G401 (cell line): ENCODE data around the gene KCNC4. TPM values are rescaled to one million over a fixed set of nuclear protein-coding genes. Genes with fewer than 3 reads are reported as not detected.
A peak's percentile ranks its signal among the peaks of the same experiment; 100 is the strongest.

ENCODE experiments used
- DNase-seq: peaks from one replicate; pipeline ENCODE4 v3.0.0-alpha.2; 2015; ENCODE audit warnings: low spot score
- in situ Hi-C: cut with HindIII; loops from 2 replicates; pipeline ENCODE4 v1.10.0; 2016; ENCODE audit warnings: low sequenced_read_pairs, mixed read lengths
- total RNA-seq: library from RNA; depleted of rRNA; stranded (reverse); fragments of >200 nt; shearing (Covaris generic); gene quantifications from 2 replicates; pipeline ENCODE4 v1.2.3, GENCODE V29; 2014; rRNA removed

KCNC4 gene
- total RNA-seq, 1 experiment from 2014 or later, result 4.8 TPM

DNA sequence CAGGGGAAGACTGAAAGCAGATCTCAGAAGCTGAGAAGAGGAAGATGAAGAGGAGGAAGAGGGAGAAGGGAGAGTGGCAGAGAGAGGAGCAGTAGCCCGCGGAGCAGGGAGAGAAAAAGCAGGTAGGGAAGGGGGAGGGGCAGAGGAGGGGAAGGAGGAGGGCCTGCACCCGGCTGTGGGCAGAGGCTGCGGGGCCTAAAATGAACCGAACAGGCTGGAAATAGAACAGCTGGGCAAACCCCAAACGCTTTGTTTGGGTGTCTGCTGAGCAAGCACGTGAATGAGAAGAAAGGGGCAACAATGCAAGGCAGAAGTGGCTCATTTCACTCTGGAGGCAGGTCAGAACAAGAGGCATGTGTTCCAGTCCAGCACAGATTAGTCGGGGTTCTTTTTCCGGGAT is 33.5 kb downstream of the KCNC4 start:
- DNase-seq, result no peak
- in situ Hi-C loops, result no loop called here

DNA sequence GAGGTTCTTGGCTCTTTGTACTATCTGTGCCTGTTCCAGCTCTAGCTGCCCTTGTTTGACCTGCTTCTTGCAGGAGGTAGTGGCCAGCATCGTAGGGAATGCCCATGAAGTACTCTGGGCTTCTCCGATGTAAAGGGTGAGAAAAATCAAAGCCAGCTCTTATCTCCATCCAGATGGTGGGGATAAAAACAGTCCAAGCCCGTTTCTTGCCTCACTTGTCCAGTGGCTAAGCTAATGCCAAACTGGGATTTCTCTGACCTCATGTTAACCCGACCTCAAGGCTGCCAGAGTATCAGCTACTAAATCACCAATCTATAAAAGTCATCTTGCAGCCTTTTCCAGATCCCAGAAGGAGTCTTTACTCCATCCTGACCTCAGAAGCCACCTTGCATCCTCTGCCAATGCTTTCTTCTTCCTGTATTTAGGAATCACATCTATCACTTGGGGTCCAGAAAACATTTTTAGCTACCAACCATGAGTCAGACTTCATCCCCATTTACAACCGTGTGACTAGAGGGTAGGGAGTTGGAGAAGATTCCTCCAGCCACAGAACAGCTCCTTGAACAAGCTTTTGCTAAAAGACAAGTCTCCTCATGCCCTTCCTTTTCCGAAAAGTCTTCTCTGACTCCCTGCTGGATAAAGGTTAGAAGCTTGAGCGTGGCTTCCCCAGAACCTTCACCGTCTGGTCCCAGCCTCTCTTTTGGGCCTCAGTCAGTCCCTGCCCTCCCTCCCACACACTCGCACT is 35.9 kb downstream of the KCNC4 start:
- DNase-seq, result no peak
- in situ Hi-C loops, result no loop called here

DNA sequence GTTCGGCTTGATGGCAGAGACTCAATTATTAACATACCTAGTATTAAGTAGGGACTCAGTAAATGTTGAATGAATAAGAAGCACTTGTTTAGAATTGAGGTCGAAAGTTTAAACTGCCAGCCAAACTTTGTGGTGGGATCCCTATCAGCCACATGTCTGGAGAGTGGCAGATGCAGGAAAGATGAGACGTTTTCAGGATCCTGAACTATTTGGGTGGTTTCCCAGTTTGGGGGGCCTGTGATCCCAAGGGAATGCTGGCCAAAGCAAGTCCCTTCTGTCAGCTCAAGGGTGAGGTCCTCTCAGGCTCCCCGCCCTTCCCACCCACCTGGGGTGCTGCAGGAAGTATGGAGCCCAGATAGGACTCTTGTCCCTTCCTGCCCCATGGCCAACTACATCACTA is 38.6 kb downstream of the KCNC4 start:
- in situ Hi-C loops, result no loop called here
- no peak for DNase-seq

DNA sequence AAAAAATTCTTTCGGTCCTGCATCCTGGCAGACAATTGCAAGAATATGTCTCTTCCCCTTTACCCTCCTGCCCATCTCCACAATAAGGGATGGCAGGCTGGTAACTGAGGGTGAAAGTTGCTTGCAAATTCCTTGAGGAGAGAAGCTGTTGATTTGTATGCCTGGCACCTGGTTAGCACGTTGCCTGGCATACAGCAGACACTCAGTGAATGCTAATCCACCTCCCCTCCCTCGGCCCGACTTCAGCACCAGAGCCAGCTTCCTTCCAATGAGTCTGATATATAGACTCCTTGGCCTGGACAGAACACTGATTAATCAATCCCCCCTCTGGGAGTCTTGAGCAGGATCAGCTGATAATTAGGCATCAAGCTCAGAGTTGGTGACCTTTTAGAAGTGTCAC is 39.1 kb downstream of the KCNC4 start:
- no peak for DNase-seq
- in situ Hi-C loops, result no loop called here

DNA sequence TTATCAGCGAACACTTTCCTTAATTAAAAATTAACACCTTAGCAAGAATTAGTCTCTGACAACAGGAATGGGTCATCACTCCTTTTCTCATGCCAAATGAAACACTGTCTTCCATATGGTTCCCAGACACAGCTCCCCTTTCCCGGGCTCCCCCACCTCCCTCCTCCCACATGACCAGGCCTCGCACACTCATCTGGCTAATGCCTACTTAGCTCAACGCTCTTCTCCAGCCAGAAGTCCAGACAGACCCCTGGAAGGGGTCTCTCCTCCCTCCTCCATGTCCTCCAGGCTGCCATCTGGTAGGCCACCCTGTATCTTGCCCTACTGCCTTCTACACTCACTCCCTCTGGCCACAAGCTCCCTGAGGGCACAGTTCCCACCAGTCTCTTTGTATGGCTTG is 39.9 kb downstream of the KCNC4 start:
- in situ Hi-C loops, result no loop called here
- no peak for DNase-seq

DNA sequence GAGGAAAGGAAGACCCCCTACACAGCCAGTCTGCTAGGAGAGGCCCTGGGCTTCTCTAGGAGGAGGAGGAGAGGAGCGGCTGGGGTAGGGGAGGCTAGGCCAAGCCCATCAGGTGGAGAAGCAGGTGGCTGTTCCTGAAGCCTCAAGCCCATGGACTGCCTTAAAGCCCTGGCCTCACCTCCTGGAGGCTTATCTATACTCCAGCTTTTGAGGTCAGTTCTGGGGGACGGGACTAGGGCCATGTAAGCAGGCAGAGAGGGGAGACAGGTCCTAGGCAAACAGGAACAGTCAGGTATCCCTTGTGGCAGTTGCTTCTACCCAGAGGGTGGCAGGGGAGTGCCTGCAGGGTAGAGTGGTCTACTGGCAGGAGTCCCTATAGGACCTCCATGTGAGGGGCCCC is 40.6 kb downstream of the KCNC4 start:
- DNase-seq, result no peak
- in situ Hi-C loops, result no loop called here

DNA sequence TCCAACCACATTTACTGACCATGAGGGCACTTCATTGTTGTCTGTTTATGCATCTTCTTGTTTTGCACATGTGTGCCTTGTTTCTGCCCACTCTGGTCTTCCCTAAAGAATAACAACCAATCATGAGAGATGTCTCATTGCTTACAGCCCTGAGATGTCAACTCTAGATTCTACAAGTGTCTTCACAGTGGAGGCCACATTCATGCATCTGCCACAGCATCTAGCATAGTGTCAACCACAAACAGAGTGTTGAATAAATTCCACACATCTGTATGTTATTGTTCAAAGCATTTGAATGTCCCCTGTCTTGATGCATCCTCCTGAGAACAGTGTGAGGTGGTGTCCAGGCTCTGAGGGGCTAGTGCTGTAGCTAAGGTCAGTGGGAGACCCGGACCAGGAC is 43.1 kb downstream of the KCNC4 start:
- DNase-seq, result no peak

DNA sequence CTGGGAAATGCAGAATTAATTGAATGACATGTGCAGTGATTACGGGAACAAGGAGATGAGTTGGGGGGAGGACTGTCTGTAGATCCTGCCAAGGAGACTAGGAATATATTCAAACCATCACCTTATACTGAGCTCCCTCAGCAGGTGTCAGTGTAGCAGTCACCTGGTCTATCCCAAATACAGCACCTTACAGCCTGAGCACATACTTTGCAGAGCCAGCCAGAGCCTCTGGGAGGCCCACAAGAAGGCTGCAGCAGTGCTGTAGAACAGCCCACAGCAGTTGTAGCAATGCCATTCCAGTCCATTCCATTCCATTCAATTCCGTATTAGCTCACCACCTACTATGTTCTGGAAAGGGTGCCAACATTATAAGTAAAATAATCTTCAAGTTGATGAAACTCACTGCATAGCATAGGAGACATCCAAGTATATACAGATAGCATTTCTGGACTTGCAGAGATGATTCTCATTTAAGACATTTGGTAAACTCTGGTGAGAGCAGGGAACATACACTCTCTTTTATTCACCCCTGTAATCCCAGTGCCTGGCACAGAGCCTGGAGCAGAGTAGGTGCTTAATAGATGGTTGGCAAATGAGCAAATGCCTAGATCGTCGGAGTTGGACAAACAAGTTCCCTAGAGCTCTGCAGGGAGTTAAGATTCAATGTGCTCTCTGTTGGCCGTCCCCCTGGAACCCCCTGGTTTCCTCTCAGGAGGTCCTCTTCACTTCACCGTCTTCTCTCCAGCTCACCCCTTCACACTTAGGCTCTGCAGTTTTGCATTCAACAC is 44.7 kb downstream of the KCNC4 start:
- in situ Hi-C loops, result no loop called here
- no peak for DNase-seq

More for the DNA sequence above, 43.1 kb downstream of the KCNC4 start:
- in situ Hi-C loops, result no loop called here

DNA sequence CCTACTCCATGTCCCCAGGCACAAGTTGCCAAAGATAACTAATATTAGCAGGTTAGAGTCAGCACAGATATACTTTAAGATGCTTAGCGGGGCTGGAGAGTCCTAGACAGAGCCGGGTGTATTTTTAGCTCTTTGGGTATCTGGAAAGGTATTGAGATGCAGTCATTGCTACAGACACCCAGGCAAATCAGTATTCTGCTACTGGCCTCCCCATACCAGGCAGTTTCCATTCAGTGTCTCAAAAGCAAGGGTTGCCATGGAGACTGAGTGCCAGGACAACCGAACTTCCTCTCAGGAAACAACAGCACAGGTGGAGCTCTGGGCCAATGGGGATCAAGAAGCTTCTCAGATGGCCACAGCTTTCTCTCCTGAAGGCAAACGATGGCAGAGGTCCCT is 45.3 kb downstream of the KCNC4 start:
- in situ Hi-C loops, result no loop called here
- DNase-seq, result peak; percentile 90

DNA sequence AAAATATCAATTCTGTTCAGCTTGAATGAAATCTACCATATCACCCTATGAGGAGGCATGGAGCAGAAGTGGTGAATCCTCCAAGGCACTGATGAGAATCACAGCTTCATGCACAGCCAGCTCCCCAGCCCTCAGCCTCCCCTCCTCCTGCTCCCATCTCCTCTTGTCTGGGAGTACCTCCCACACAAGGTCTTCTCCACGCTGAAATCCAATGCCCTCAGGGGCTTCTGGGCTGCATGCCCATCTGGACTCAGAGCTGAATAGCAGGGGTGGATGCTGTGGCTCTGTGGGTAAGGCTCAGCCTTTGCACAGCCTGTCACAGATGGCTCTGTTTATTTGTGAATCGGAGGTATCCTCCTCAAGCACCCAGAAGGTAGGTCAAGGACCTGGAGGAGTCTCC is 48.6 kb downstream of the KCNC4 start:
- DNase-seq, result peak; percentile 20
- in situ Hi-C loops, result no loop called here

DNA sequence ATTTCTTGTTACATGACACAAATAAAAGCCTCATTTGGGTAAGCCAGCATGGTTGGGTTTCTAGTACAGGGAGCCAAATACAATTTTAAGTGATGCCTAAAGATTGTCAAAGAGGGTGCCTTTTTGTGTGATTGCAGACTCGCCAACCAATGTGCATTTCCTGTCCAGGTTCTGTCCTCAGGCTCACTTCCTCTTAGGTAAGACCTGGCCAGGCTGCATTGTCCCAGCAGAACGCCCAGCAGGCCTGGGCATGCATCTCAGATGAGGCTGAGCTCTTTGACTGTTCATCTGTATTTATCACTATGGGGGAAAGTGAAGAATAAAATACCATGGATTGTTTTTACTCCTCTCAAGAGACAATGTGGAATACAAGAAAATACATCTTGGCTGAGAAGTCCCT is 49.7 kb downstream of the KCNC4 start:
- no peak for DNase-seq
- in situ Hi-C loops, result no loop called here

Other genes with a start within 250 kb of the KCNC4 start
- gene AHCYL1, start 225.5 kb upstream of the KCNC4 start, total RNA-seq, result 20.5 and 24.2 TPM in 2 replicates
- 28.1 and 28.3 TPM in 2 replicates for gene STRIP1, start 175.7 kb upstream of the KCNC4 start, total RNA-seq
- not detected in 2 replicates for gene ALX3, start 139.6 kb upstream of the KCNC4 start, total RNA-seq
- gene UBL4B, start 97.9 kb upstream of the KCNC4 start, total RNA-seq, result not detected in 2 replicates
- 0.92 and 1.3 TPM in 2 replicates for gene SLC6A17, start 59.8 kb upstream of the KCNC4 start, total RNA-seq
- gene RBM15, start 129.1 kb downstream of the KCNC4 start, total RNA-seq, result 27.7 and 36.3 TPM in 2 replicates
- gene SLC16A4, start 180.7 kb downstream of the KCNC4 start, total RNA-seq, result 0.85 and 2.3 TPM in 2 replicates
- gene LAMTOR5, start 197.4 kb downstream of the KCNC4 start, total RNA-seq, result 68.1 and 100 TPM in 2 replicates
- not detected in 2 replicates for gene PROK1, start 240.8 kb downstream of the KCNC4 start, total RNA-seq